ENCODE data around the gene UGT1A8.

UGT1A8 gene

GRCh38 chr2:233803292-233803911 lies 186.0 kb downstream of the UGT1A8 start:
- no peak for DNase-seq

DNA sequence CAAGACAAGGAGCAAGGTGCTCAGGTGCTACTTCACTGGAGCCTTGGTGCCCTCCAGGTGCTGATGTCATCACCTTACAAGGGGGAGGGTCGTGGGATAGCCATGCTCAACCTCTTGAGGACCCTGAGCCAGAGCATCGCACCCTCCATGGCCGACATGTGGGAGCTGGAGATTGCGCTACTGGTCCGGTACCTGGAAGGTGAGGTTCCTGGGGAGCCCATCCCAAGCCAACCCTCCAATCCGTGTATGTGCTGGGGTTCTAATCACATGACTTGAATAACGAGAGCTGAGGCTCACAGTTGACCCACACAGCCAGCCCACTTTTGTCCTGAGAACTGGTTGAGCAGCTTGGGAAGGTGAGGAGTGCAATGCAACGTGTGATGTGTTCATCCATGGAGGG lies 186.6 kb downstream of the UGT1A8 start:
- DNase-seq = no peak

- no peak for DNase-seq
These were observed 189.9 kb downstream of the UGT1A8 start for GRCh38 chr2:233807215-233807865.

DNA sequence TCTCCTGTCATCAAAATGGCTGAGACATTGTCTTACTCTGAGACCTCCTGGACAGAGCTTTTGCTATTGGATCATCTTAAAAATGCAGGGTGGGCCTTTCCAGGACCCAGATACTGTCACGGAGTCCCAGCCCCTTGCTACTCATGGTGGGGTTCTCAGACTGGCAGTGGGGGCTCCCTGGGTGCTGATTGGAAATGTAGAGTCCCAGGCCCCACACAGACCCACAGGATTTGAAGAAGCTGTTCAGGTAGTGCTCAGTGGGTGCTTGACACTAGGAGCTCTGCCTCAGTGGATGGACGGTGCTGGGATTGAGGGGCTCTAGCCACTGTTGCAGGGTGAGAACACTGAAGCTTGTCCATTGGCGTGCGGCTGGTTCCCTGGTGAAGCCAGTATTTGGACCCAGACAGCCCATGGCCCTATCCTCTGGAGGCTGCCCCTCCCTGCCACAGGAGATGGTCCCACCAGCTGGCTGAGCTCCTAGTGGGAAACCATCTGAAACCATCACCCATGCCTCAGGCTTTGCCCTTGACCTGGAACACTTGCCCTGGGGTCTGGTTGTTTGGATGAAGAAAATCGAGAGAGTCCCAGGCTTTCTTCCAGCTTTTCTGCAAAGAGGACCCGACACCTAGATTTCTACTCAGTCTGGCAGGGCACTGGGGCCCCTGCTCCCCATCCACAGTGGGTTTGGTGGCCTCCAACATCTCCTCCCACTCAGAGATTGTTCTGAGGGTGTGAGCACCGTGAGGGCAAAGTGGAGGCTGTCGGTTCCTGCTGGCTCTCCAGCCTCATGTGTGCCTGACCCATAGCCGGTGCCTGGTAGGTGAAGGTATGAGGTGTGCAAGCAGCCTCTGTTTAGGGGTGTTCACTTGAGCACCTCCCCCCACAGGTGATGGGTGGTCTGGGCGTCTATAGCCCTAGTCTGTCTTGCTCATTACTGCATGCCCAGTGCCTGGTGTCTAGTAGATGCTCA lies 190.8 kb downstream of the UGT1A8 start:
- no peak for DNase-seq

DNA sequence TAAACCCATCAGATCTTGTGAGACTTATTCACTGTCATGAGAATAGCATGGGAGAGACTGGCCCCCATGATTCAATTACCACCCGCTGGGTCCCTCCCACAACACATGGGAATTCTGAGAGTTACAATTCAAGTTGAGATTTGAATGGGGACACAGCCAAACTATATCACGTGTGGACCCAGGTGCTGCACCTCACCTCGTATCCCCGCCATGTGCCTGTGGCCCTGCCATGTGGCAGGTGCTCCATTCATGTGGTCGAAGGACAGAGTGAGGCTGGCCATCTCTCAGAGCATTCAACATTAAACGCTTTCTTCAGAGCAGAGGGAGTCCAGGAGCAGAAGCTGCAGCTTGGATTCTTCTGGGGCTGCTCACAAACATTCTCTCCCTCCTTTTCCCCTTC lies 193.0 kb downstream of the UGT1A8 start:
- DNase-seq = no peak

- DNase-seq = no peak
These were observed 193.7 kb downstream of the UGT1A8 start for GRCh38 chr2:233811087-233811486.

DNA sequence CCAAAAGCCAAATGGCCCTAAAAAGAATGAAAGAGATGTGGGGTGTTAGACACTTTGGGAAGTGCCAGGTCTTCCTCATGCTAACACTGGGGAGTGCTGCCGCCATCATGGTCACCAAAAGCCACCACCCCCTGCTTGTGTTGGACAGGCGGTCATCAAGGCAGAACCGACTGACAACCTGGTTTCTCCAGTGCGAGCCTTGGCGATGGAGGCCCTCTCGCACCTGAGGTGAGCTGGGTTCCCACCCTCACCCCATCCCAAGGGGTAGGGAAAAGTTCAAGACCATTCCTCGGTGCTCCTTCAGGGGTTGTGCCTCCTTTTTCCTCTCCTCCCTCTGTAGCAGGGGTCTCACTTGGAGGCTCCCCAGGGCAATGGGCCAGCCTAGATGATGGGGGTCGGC lies 194.3 kb downstream of the UGT1A8 start:
- no peak for DNase-seq

DNA sequence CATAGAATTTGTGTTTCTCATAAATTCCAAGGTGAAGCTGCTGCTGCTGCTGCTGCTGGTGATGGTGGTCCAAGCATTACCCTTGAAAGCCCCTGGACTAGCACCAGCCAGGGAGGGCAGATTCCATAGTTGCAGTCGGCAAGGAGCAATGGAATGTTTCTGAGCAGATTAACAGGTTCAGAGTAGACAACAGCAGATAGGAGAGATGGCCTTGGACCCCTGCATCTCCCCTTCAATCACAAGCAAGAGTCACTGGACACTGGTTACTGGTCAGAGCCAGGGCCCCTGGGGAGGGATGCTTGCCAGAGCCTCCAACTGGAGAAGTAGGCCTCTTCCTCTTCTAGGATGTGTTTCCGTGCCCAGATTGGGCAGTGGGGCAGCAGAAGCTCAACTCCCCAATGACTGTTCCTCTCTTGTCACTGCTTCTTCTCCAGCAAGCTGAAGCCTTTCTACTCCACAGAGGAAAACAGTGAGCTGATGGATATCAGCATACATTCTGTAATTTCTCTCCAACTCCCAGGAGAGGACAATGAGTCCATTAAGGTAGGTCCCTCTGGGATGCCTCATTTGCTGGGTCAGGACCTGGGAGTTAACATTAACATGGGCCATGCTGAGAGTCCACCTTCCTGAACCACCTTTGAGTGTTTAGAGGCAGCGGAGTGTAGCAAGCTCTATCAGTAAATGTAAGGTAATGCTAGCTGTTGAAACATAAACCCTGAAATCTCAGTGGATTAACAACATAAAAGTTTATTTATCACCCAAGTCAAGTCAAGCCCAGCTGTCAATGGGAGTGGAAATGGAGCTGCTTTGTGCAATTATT lies 196.0 kb downstream of the UGT1A8 start:
- no peak for DNase-seq

DNA sequence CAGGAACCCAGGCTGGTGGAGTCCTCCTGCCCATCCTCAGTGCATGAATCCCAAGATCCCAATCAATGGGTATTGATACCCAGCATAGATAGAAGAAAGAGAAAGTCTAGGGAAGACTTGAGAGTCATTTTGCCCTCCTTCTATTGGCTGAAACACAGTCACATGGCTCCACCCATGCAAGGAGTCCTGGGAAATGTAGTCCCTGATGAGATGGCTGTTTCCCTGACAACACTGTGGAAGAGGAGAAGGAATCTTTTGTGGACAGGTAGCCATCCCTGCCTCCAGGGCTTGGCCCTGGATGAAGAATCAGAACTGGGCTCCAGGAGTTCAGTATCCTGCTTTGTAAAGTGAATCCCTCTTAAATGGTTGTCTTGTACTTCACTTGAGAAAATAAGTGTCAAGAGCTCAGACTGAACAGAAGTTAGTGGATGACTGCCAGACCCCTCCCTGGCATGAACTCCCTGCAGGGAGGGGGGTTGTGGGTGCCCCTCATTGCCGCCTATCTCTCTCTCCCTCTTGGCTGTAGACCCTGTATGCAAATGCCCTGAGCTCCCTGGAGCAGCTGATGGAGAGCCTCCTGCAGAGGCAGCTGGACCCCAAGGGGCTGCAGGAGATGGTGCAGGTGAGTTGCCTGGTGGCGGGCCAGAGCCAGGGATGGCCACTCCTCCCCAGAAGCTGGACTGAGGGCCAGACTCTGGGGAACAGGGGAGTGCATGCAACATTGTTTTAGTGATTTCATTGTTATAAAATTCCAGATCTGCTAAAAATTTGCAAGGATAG lies 196.8 kb downstream of the UGT1A8 start:
- DNase-seq = no peak

DNA sequence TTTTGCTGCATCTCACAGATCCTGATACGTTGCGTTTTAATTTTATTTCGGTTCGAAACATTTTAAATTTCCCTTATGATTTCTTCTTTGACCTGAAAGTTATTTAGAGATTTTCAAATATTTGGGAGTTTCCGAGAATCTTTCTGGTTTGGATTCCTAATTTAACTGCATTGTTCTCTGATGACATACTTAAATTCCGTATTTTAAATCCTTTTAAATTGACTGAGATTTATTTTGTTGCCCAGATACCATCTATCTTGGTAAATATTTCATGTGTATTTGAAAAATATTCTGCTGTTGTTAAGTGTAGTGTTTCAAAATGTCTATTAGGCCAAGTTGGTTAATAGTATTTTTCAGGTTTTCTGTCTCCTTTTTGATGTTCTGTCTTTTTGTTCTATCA lies 198.4 kb downstream of the UGT1A8 start:
- no peak for DNase-seq

DNA sequence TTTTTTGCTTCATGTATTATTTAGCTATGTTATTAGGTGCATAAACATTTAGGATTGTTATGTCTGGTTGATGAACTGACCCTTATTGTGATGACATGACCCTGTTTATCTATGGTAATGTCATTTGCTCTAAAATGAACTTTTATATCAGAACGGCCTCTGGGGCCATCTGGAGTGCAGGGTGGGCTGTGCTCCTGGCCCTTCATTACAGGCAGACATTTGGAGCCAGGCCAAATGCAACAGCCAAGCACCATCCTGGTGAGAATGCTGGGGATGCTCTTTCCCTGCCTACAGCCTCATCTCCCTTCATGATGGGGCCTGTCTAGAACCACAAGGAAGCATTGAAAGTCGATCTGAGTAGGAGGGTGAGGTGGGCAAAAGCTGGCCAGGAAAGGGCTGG lies 198.9 kb downstream of the UGT1A8 start:
- DNase-seq = no peak

GRCh38 chr2:233816771-233817170 lies 199.3 kb downstream of the UGT1A8 start:
- no peak for DNase-seq

GRCh38 chr2:233817361-233817911 lies 200.0 kb downstream of the UGT1A8 start:
- no peak for DNase-seq

DNA sequence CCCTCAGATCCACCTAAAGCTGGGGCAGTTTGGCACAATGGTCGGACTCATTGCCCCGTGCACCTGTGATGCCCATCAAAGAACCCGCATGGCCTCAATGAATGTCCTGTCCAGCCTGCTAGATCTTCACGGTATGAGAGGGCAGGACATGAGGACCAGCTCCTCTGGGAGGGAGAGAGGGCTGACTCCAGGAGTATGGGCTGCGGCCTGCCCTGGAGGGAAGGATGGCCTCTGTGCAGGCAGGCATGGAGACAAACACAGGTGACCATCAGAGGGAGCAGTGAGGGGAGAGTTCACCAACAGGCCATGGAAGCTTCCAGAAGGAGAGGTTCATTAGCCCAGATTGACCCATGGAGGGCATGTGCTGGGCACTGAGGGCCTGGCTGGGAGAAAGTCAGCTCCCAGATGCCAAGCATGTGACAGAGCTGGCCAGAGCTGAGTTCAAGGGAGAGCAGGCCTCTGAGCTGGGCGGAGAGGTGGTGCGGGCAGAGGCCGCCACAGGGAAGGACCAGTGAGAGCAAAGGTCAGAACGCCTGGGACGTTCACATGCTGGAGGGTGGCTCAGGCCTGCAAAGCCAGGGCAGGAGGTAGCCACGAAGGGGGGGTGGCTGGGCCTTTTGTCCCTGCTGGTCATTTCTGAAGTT lies 200.7 kb downstream of the UGT1A8 start:
- no peak for DNase-seq

- no peak for DNase-seq
These were observed 201.5 kb downstream of the UGT1A8 start for GRCh38 chr2:233818639-233819621.

- no peak for DNase-seq
These were observed 202.7 kb downstream of the UGT1A8 start for GRCh38 chr2:233819884-233820773.

GRCh38 chr2:233820774-233821105 lies 203.3 kb downstream of the UGT1A8 start:
- no peak for DNase-seq

DNA sequence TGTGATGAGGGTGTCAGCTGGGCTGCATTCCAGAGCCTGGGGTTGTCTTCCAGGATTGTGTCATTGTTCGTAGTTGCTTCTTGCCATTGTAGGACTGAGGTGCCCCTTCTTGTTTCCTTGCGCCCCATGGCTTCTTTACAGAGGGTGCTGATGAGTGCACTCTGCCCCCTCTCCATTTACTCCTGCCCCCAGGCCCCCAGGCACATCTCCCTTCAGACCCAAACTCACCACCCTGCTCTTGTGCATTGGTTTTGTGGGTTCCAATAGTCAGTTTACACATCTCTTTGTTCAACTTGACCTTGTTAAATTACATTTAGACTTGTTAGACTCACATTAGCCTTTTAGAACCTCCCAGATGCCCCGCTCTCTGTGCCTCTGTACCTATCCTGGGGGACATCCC lies 203.8 kb downstream of the UGT1A8 start:
- DNase-seq = no peak

DNA sequence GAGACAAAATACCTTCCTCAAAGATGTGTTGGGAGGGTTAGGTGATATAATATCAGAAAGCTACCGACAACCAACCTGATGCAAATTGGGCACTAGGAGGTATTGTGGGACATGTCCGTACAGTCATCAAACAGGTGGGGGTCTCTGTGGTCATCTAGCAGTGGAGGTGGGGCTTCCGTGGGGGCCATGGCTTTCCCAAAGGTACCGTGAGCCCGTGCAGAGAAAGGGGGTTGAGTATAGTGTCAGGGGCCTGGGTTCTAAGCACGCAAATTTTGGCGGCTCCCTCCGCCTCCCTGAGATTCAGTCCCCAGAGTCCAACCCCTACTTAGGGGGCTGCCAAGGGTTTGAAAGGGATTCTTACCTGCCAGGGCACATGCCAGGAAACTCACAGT lies 204.3 kb downstream of the UGT1A8 start:
- DNase-seq = no peak
